ENCODE measurements around the gene GCGR. TPM values are rescaled to one million over a fixed set of nuclear protein-coding genes. Genes with fewer than 3 reads are reported as not detected.

Gene GCGR
- total and polyA plus RNA-seq, 2 of the 13 experiments (the other 11 are each of a cell fraction or from before 2014, with no cell fraction given) = 0.04 to 0.13 TPM

- TF ChIP-seq ATF7-NPFF (CRISPR knock-in tag; IDR thresholded peaks at IDR 0.05; ENCODE audit: low read depth) (peak; percentile 85), ZKSCAN5 (CRISPR knock-in tag; IDR thresholded peaks at IDR 0.05) (no peak), ZNF3 (CRISPR knock-in tag; IDR thresholded peaks at IDR 0.05) (no peak; the same call in 1 of the 2 replicates), STAG1 (CRISPR knock-in tag; IDR thresholded peaks at IDR 0.05) (peak; percentile 11; the same call in 1 of the 2 replicates), ZBTB37 (CRISPR knock-in tag; IDR thresholded peaks at IDR 0.05) (no peak), ATF4 (CRISPR knock-in tag; IDR thresholded peaks at IDR 0.05) (peak in 1 of 2 experiments; percentile 99; a peak in 2 of 4 replicates), ZSCAN25 (CRISPR knock-in tag; IDR thresholded peaks at IDR 0.05) (no peak; the same call in 1 of the 2 replicates), ZC3H4 (CRISPR knock-in tag; IDR thresholded peaks at IDR 0.05; ENCODE audit: borderline replicate concordance) (no peak; the same call in 1 of the 2 replicates), ZNF672 (CRISPR knock-in tag; IDR thresholded peaks at IDR 0.05) (no peak), HES4 (CRISPR knock-in tag; IDR thresholded peaks at IDR 0.05; ENCODE audit: borderline replicate concordance) (peak; percentile 79; the same call in 1 of the 2 replicates), SNAPC2 (CRISPR knock-in tag; IDR thresholded peaks at IDR 0.05) (no peak), SPEN (CRISPR knock-in tag; IDR thresholded peaks at IDR 0.05; ENCODE audit: low read depth) (peak; percentile 96), CSRNP1 (CRISPR knock-in tag; IDR thresholded peaks at IDR 0.05) (no peak), GMEB1 (CRISPR knock-in tag; IDR thresholded peaks at IDR 0.05; ENCODE audit: borderline replicate concordance) (peak; percentile 96), HMGXB3 (CRISPR knock-in tag; IDR thresholded peaks at IDR 0.05; ENCODE audit: borderline replicate concordance) (peak; percentile 97), ZNF510 (CRISPR knock-in tag; IDR thresholded peaks at IDR 0.05; ENCODE audit: low read depth) (no peak; the same call in 1 of the 2 replicates), SMARCE1 (IDR thresholded peaks at IDR 0.05; ENCODE audit: borderline replicate concordance) (no peak), HMG20A (CRISPR knock-in tag; IDR thresholded peaks at IDR 0.05; ENCODE audit: borderline replicate concordance) (no peak)
These were observed 57.0 kb downstream of the GCGR start (continued) for GRCh38 chr17:81860756-81861568.

Data from HepG2 (cell line).